Thoracic aorta (tissue), 2 donors: ENCODE data around the gene STOX2. TPM values are rescaled to one million over a fixed set of nuclear protein-coding genes. Genes with fewer than 3 reads are reported as not detected.

Source experiments
- ATAC-seq: fragments of 150-250 bp; one replicate; pipeline ENCODE4 v1.8.0; 2017; ENCODE audit warnings: low read depth; ENCODE audit not compliant: insufficient number of reproducible peaks, low FRiP score
- DNase-seq: peaks from one replicate; pipeline ENCODE4 v3.0.0-alpha.2; 2020; ENCODE audit warnings: low spot score
- H3K27ac ChIP-seq, 2 donors: fragments of 200-600 bp; sonication (generic); 1 replicate in 1 of 2; 2 replicates in 1 of 2; pipeline ENCODE4 v1.5.1; 2016; ENCODE audit warnings: mild to moderate bottlenecking in 2 of 2, moderate library complexity in 2 of 2
- H3K27me3 ChIP-seq: fragments of 200-600 bp; sonication (generic); replicated peaks from 2 replicates; pipeline ENCODE4 v1.6.0; 2016; ENCODE audit warnings: mild to moderate bottlenecking; ENCODE audit not compliant: insufficient read depth
- H3K36me3 ChIP-seq: fragments of 200-600 bp; sonication (generic); one replicate; pipeline ENCODE4 v1.5.1; 2016
- H3K4me1 ChIP-seq, 2 donors: fragments of 200-600 bp; sonication (generic); 1 replicate in 1 of 2; 2 replicates in 1 of 2; pipeline versions ENCODE4 v1.5.1 to v1.6.0; 2016; ENCODE audit warnings: low read depth in 2 of 2, mild to moderate bottlenecking in 1 of 2; ENCODE audit not compliant: control insufficient read depth in 1 of 2
- H3K4me3 ChIP-seq: fragments of 200-600 bp; sonication (generic); 2 replicates; pipeline ENCODE4 v1.5.1; 2016; ENCODE audit warnings: mild to moderate bottlenecking
- H3K9me3 ChIP-seq: fragments of 200-600 bp; sonication (generic); 2 replicates; pipeline ENCODE4 v1.5.1; 2016
- CTCF ChIP-seq: fragments of 200-600 bp; sonication (generic); IDR thresholded peaks from one replicate; pipeline ENCODE4 v1.5.1; 2019; ENCODE audit warnings: antibody characterized with exemption
- total RNA-seq, 2 donors: library from RNA; depleted of rRNA; stranded (reverse); fragments of >200 nt; gene quantifications; one replicate each; pipeline versions ENCODE4 v1.1.0 to v1.2.3, GENCODE V29; 2016

Gene STOX2
- total RNA-seq, 2 donors from 2014 or later, result 5.9 to 20.2 TPM

- Histone ChIP-seq H3K4me1 (no peaks in the 10 kb centered on the region), H3K27ac (no peak overlapping the region), H3K27me3 (no peaks in the 10 kb centered on the region), H3K9me3 (no peaks in the 10 kb centered on the region), H3K4me3 (no peak overlapping the region), H3K36me3 (no peaks in the 10 kb centered on the region)
- ATAC-seq (no peak), DNase-seq (no peak)
- no peak for TF ChIP-seq CTCF
These were observed 63.4 kb downstream of the STOX2 start for GRCh38 chr4:183968502-183968901.

DNA sequence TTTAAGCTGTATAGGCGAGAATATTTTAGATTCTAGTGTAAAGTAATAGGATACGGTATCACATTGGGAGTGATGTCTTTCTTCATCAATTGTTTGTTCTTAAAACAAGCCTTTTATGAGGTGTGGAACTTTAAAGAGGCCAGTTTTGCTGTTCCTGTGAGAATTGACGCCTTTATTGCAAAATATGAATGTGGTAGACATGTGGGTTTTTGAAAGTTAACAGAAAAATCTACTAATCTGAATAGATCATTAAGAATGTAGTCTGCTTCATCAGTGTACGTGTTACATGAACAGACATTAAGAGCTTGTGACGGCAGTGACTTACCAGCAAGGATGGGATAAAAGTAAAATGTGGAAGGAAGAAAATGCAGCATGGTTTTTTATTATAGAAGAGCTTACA, 63.8 kb downstream of the STOX2 start:
- H3K4me1 ChIP-seq, result no peaks in the 10 kb centered on the region
- ATAC-seq (no peak), DNase-seq (no peak)
- H3K36me3 ChIP-seq, result no peaks in the 10 kb centered on the region
- no peak overlapping the region for H3K27ac ChIP-seq
- H3K4me3 ChIP-seq, result no peak overlapping the region
- no peaks in the 10 kb centered on the region for H3K27me3 ChIP-seq
- no peak for TF ChIP-seq CTCF
- H3K9me3 ChIP-seq, result no peaks in the 10 kb centered on the region

GRCh38 chr4:183969596-183969995, 64.5 kb downstream of the STOX2 start:
- no peak for TF ChIP-seq CTCF
- H3K27ac ChIP-seq, result no peak overlapping the region
- DNase-seq, result no peak
- H3K36me3 ChIP-seq, result no peaks in the 10 kb centered on the region
- no peaks in the 10 kb centered on the region for H3K4me1 ChIP-seq
- no peaks in the 10 kb centered on the region for H3K27me3 ChIP-seq
- ATAC-seq, result no peak
- peaks cover 3% of the 10 kb centered on the region for H3K9me3 ChIP-seq
- no peak overlapping the region for H3K4me3 ChIP-seq

DNA sequence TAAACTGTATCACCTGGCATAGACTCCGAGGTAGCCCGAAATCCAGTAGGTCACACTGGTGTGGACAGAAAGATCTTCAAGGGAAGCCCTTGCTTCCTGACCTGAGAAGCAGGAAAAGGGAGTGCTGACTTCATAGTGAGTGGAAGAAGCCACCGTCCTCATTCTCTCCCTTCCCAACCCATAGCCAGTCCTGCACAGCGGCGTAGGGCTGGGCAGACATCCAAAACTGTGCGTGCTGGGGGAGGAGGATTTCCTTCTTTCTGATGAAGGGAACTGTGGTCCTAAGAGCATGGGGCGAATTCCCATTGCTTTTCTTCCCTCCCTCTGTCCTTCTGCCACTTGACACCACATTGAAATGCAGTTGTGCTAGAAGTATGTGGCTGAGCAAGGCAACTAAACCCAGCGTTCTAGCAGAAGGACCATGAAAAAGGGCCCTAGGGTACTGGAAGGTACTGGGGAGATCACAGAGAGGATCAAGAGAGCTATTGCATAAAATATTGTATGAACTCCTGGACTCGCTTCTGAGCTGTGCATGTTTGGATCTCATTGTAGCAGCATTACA, 66.9 kb downstream of the STOX2 start:
- no peak overlapping the region for H3K27ac ChIP-seq
- H3K4me3 ChIP-seq, result no peak overlapping the region
- H3K36me3 ChIP-seq, result no peaks in the 10 kb centered on the region
- H3K27me3 ChIP-seq, result no peaks in the 10 kb centered on the region
- no peaks in the 10 kb centered on the region for H3K4me1 ChIP-seq
- peaks cover 5% of the 10 kb centered on the region for H3K9me3 ChIP-seq
- ATAC-seq, result no peak
- DNase-seq, result no peak
- no peak for TF ChIP-seq CTCF

- Histone ChIP-seq H3K9me3 (peaks cover 5% of the 10 kb centered on the region), H3K4me3 (no peak overlapping the region), H3K27ac (no peak overlapping the region), H3K36me3 (no peaks in the 10 kb centered on the region), H3K27me3 (no peaks in the 10 kb centered on the region), H3K4me1 (no peaks in the 10 kb centered on the region)
- DNase-seq, result no peak
- ATAC-seq, result no peak
- no peak for TF ChIP-seq CTCF
These were observed 72.6 kb downstream of the STOX2 start for GRCh38 chr4:183977707-183978106.
